CD4-positive, alpha-beta T cell (primary cell): ENCODE measurements around the gene BTN2A1. TPM values are rescaled to one million over a fixed set of nuclear protein-coding genes. Genes with fewer than 3 reads are reported as not detected.

ENCODE experiments used
- ATAC-seq: fragments of 200-7000 bp; cut with Tn5 transposase; one replicate; pipeline ENCODE4 v1.10.0; 2022; ENCODE audit warnings: mild to moderate bottlenecking; ENCODE audit not compliant: poor library complexity
- CTCF ChIA-PET: fragments of 350-600 bp; sonication (Branson Sonifier 250); formaldehyde crosslinking; loops from one replicate; lab custom pipeline; 2021; ENCODE audit warnings: antibody characterized with exemption, inconsistent platforms; lab: Charles Lee
- POLR2A ChIA-PET: fragments of 350-600 bp; sonication (Branson Sonifier 250); formaldehyde crosslinking; loops from one replicate; lab custom pipeline; 2021; ENCODE audit warnings: antibody characterized with exemption, inconsistent platforms; lab: Charles Lee
- DNase-seq, 14 experiments: peaks; one replicate each; pipeline ENCODE4 v3.0.0-alpha.2; 2013 to 2020; ENCODE audit warnings: mixed read lengths in 2 of 14
- H3K27ac ChIP-seq, 2 donors: one replicate each; pipeline versions ENCODE4 v1.5.1 to v1.7.0; 2013; ENCODE audit warnings: low read length in 2 of 2, low read depth in 1 of 2, mild to moderate bottlenecking in 1 of 2
- H3K27me3 ChIP-seq, 2 experiments: 1 replicate in 1 of 2; 2 replicates in 1 of 2; pipeline versions ENCODE4 v1.6.1 to v1.7.0; 2013; ENCODE audit warnings: low read length in 2 of 2, control low read depth in 1 of 2, mild to moderate bottlenecking in 1 of 2, moderate library complexity in 1 of 2; ENCODE audit not compliant: insufficient read depth in 2 of 2, control insufficient read depth in 1 of 2
- H3K36me3 ChIP-seq: one replicate; pipeline ENCODE4 v1.6.1; 2013; ENCODE audit warnings: low read length, control low read depth; ENCODE audit not compliant: insufficient read depth
- H3K4me1 ChIP-seq: one replicate; pipeline ENCODE4 v1.6.1; 2013; ENCODE audit warnings: low read length, control low read depth; ENCODE audit not compliant: insufficient read depth
- H3K4me3 ChIP-seq: one replicate; pipeline ENCODE4 v1.5.1; 2013; ENCODE audit warnings: mild to moderate bottlenecking, low read length, moderate library complexity
- H3K9me3 ChIP-seq, 2 experiments: 1 replicate in 1 of 2; 2 replicates in 1 of 2; pipeline versions ENCODE4 v1.6.1 to v1.7.0; 2013; ENCODE audit warnings: low read length in 2 of 2, mild to moderate bottlenecking in 2 of 2, control low read depth in 1 of 2, moderate library complexity in 1 of 2; ENCODE audit not compliant: control insufficient read depth in 1 of 2, insufficient read depth in 1 of 2
- H3K27ac Mint-ChIP-seq: one replicate; pipeline ENCODE4 v1.8.0; 2020; ENCODE audit warnings: mixed read lengths
- H3K27me3 Mint-ChIP-seq: one replicate; pipeline ENCODE4 v1.8.0; 2021; ENCODE audit warnings: mixed read lengths
- H3K36me3 Mint-ChIP-seq: one replicate; pipeline ENCODE4 v1.8.0; 2021; ENCODE audit warnings: low read depth, mixed read lengths
- H3K4me1 Mint-ChIP-seq: one replicate; pipeline ENCODE4 v1.8.0; 2021; ENCODE audit warnings: low read depth, mixed read lengths
- H3K4me3 Mint-ChIP-seq: one replicate; pipeline ENCODE4 v1.8.0; 2020; ENCODE audit warnings: mild to moderate bottlenecking, mixed read lengths
- H3K9me3 Mint-ChIP-seq: one replicate; pipeline ENCODE4 v1.8.0; 2020; ENCODE audit warnings: mixed read lengths
- CTCF ChIP-seq: fragments of 200-600 bp; IDR thresholded peaks from one replicate; pipeline ENCODE4 v1.8.0; 2022; ENCODE audit warnings: antibody characterized with exemption, mild to moderate bottlenecking
- intact Hi-C, 2 experiments: fragments of 100-400 bp; cut with DNase I in 1 of 2; cut with micrococcal nuclease in 1 of 2; formaldehyde crosslinking; loops; one replicate each; pipeline versions ENCODE4 v1.15.1 to v1.9.0; 2023 to 2025; cut with DNase I, micrococcal nuclease
- total RNA-seq, 174 experiments: library from RNA in 2 of 174; stranded (reverse) in 2 of 174; gene quantifications; one replicate each; pipeline ENCODE4 v1.2.3 and lab custom pipeline; 2021 to 2026

Gene BTN2A1
- total RNA-seq, 2 experiments from 2014 or later = 16.2 to 17.5 TPM

- DNase-seq = peak in 2 of 14 experiments; percentile 7 to 50
- peaks cover 23% of the 10 kb centered on the region for H3K36me3 Mint-ChIP-seq
- H3K27ac Mint-ChIP-seq = peak overlapping the region; percentile 99
- intact Hi-C loops = loop anchor here (1.0 to 5.0 kb wide), 5 partner anchors 35 to 98 kb away; partner anchors contain the start of genes BTN3A1 (in 2 of the 2) and HMGN4 (in 1 of the 2)
- POLR2A ChIA-PET = interaction anchor here (0.6 to 2.0 kb wide), 7 partner anchors 34 to 812 kb away, joined by 3 to 15 read pairs (median 3); no protein-coding TSS in a partner anchor
- no peak for TF ChIP-seq CTCF
- H3K36me3 ChIP-seq = peaks cover 6% of the 10 kb centered on the region
- peak overlapping the region; percentile 86 to 95 for H3K27ac ChIP-seq
- H3K9me3 Mint-ChIP-seq = no peaks in the 10 kb centered on the region
- peaks cover 26% of the 10 kb centered on the region for H3K4me1 ChIP-seq
- ATAC-seq = no peak
- no peaks in the 10 kb centered on the region for H3K27me3 ChIP-seq
- peak overlapping the region; percentile 89 for H3K4me3 ChIP-seq
- H3K4me3 Mint-ChIP-seq = peak overlapping the region; percentile 93
- H3K27me3 Mint-ChIP-seq = no peaks in the 10 kb centered on the region
- CTCF ChIA-PET = interaction anchor here (1.1 to 1.3 kb wide), 3 partner anchors 17 to 156 kb away, joined by 3 to 4 read pairs (median 3); no protein-coding TSS in a partner anchor
- peaks cover 52% of the 10 kb centered on the region for H3K4me1 Mint-ChIP-seq
- peaks cover 0 to under 1% of the 10 kb centered on the region in 2 experiments for H3K9me3 ChIP-seq
Observed at GRCh38 chr6:26439151-26440125, 18.3 kb upstream of the BTN2A1 start.

- no peaks in the 10 kb centered on the region for H3K27me3 Mint-ChIP-seq
- Histone ChIP-seq H3K27me3 (no peaks in the 10 kb centered on the region), H3K27ac (peak overlapping the region; percentile 86 to 95), H3K4me1 (peaks cover 42% of the 10 kb centered on the region), H3K36me3 (peaks cover 21% of the 10 kb centered on the region), H3K4me3 (peak overlapping the region; percentile 89), H3K9me3 (no peaks in the 10 kb centered on the region)
- DNase-seq (no peak), ATAC-seq (no peak)
- ChIA-PET CTCF (interaction anchor here (1.2 to 1.3 kb wide), 2 partner anchors 99 to 155 kb away, joined by 3 to 4 read pairs; no protein-coding TSS in a partner anchor), POLR2A (interaction anchor here (0.6 to 2.0 kb wide), 4 partner anchors 33 to 113 kb away, joined by 3 to 15 read pairs (median 3); no protein-coding TSS in a partner anchor)
- TF ChIP-seq CTCF = no peak
- H3K36me3 Mint-ChIP-seq = peaks cover 38% of the 10 kb centered on the region
- peaks cover 68% of the 10 kb centered on the region for H3K4me1 Mint-ChIP-seq
- H3K9me3 Mint-ChIP-seq = no peaks in the 10 kb centered on the region
- peak overlapping the region; percentile 99 for H3K27ac Mint-ChIP-seq
- intact Hi-C loops = loop anchor here (1.0 to 5.0 kb wide), 4 partner anchors 33 to 96 kb away; partner anchors contain the start of genes BTN3A1 (in 1 of the 2) and HMGN4 (in 1 of the 2)
- H3K4me3 Mint-ChIP-seq = peak overlapping the region; percentile 93
Observed at GRCh38 chr6:26440977-26441358, 16.8 kb upstream of the BTN2A1 start.

- ATAC-seq (no peak), DNase-seq (peak in 2 of 14 experiments; percentile 25 to 27)
- H3K4me1 Mint-ChIP-seq = peaks cover 78% of the 10 kb centered on the region
- no peak for TF ChIP-seq CTCF
- Histone ChIP-seq H3K36me3 (peaks cover 30% of the 10 kb centered on the region), H3K27ac (no peak overlapping the region), H3K9me3 (no peaks in the 10 kb centered on the region), H3K27me3 (no peaks in the 10 kb centered on the region), H3K4me1 (peaks cover 51% of the 10 kb centered on the region), H3K4me3 (peak overlapping the region; percentile 89)
- H3K36me3 Mint-ChIP-seq = peaks cover 45% of the 10 kb centered on the region
- ChIA-PET CTCF (interaction anchor here (0.9 kb wide), 1 partner anchor 100 kb away, joined by 3 read pairs; no protein-coding TSS in a partner anchor), POLR2A (interaction anchor here (1.2 kb wide), 1 partner anchor 31 kb away, joined by 4 read pairs; no protein-coding TSS in a partner anchor)
- intact Hi-C loops = loop anchor here (2.0 to 5.0 kb wide), 3 partner anchors 40 to 95 kb away; partner anchors contain the start of genes BTN3A1 (in 1 of the 2) and HMGN4 (in 1 of the 2)
- peak overlapping the region; percentile 93 for H3K4me3 Mint-ChIP-seq
- no peaks in the 10 kb centered on the region for H3K9me3 Mint-ChIP-seq
- H3K27me3 Mint-ChIP-seq = no peaks in the 10 kb centered on the region
- H3K27ac Mint-ChIP-seq = peak overlapping the region; percentile 99
Observed at GRCh38 chr6:26441977-26442376, 15.8 kb upstream of the BTN2A1 start.
